ENCODE data around the gene PLA1A. TPM values are rescaled to one million over a fixed set of nuclear protein-coding genes. Genes with fewer than 3 reads are reported as not detected.

The PLA1A gene
- total RNA-seq, 4 donors from 2014 or later: 0.97 to 9.6 (median 3.2) TPM

- TF ChIP-seq POLR2A (IDR thresholded peaks at IDR 0.05): no peak
- TF ChIP-seq CTCF (IDR thresholded peaks at IDR 0.05 in 4 of 5, conservative IDR thresholded peaks at IDR 0.05 in 1 of 5): no peak
- in situ Hi-C loops (cut with MboI; ENCODE audit: low sequenced_read_pairs in 4 of 4): loop anchor here (25.0 kb wide), 3 partner anchors 163 to 412 kb away; partner anchors contain the start of genes ARHGAP31 (in 3 of the 4) and GSK3B (in 1 of the 4)
- no peak for ATAC-seq
- Histone ChIP-seq H3K9me3 (no peaks in the 10 kb centered on the region), H3K4me3 (peak overlapping the region; percentile 72 to 86 (median 78)), H3K27ac (peak overlapping the region; percentile 89 to 97 (median 96)), H3K4me1 (peaks cover 19 to 21% of the 10 kb centered on the region in 2 donors), H3K36me3 (peaks cover 0 to 42% of the 10 kb centered on the region in 2 donors), H3K27me3 (no peaks in the 10 kb centered on the region)
- DNase-seq: no peak
- intact Hi-C loops (cut with DNase I; ENCODE audit: low total_unique reads): loop anchor here (5.0 kb wide), 2 partner anchors 78 to 98 kb away; partner anchors contain the start of genes ADPRH and PLA1A
These were observed 77.6 kb downstream of the PLA1A start for GRCh38 chr3:119675188-119675874.

GRCh38 chr3:119676020-119676419 is 78.3 kb downstream of the PLA1A start:
- Histone ChIP-seq H3K4me1 (peaks cover 19% of the 10 kb centered on the region in 2 donors), H3K4me3 (peak overlapping the region; percentile 72 to 86 (median 78)), H3K27ac (peak overlapping the region; percentile 89 to 97 (median 96)), H3K36me3 (peaks cover 0 to 40% of the 10 kb centered on the region in 2 donors), H3K27me3 (no peaks in the 10 kb centered on the region), H3K9me3 (no peaks in the 10 kb centered on the region)
- TF ChIP-seq POLR2A (IDR thresholded peaks at IDR 0.05): no peak
- TF ChIP-seq CTCF (IDR thresholded peaks at IDR 0.05 in 4 of 5, conservative IDR thresholded peaks at IDR 0.05 in 1 of 5): no peak
- in situ Hi-C loops (cut with MboI; ENCODE audit: low sequenced_read_pairs in 4 of 4): loop anchor here (25.0 kb wide), 3 partner anchors 164 to 411 kb away; partner anchors contain the start of genes ARHGAP31 (in 3 of the 4) and GSK3B (in 1 of the 4)
- ATAC-seq: peak; percentile 38 to 57
- intact Hi-C loops (cut with DNase I; ENCODE audit: low total_unique reads): loop anchor here (2.0 to 5.0 kb wide), 3 partner anchors 27 to 99 kb away; partner anchors contain the start of genes ADPRH, CFAP91 and PLA1A
- DNase-seq: no peak

DNA sequence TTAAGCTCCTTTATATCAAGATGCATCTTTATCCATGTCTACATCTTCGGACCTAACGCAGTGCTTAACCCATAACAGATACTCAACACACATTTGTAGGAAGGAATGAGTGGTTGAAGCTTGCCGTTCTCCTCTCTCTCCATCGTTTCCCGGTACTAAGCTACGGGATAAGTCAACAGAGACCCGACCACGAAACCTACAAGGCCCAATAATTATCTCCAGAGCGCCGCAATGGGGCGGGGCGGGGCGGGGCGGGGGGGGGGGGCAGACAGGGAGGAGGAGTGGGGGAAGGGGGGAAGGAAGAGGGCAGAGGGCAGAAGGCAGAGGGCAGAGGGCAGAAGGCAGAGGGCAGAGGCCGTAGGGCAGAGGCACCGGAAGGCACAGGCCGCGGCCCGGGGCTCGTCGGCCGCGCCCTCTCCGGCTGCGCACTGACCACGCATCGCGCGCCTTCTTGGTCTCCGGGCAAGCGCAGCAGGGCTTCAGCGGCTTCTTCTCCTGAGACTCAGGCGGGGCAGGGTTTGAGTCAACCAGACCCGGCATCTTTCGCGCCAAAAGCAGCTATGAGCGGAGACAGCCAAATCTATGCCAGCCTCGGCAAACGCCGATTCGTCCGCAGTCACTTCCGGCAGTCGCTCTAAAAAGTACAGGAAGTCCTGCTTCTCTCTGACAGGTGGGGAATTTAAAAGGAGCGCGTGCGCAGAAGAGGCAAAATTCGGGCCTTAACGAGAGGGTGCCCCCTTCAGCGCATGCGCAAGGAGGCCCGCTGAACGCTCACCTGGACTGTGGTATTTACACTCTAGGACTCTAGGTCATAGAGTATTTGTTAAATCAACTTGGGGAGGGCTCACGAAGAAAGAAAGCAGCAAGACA is 79.3 kb downstream of the PLA1A start, which contains the start of gene COX17:
TSS of gene COX17 (minus strand) at position 636 of the 870 bp plus-strand sequence. CDS start at position 540, 96 bp downstream.
- intact Hi-C loops (cut with DNase I; ENCODE audit: low total_unique reads): loop anchor here (1.0 to 5.0 kb wide), 6 partner anchors 26 to 418 kb away; partner anchors contain the start of genes ADPRH, CFAP91, PLA1A and TIMMDC1

More for the DNA sequence above, 79.3 kb downstream of the PLA1A start, which contains the start of gene COX17:
- peak within 1 kb of the TSS; percentile 72 to 86 (median 78) for H3K4me3 ChIP-seq
- peaks cover 19% of the 10 kb centered on the region in 2 donors for H3K4me1 ChIP-seq
- no peaks in the 10 kb centered on the region for H3K27me3 ChIP-seq
- TF ChIP-seq CTCF (IDR thresholded peaks at IDR 0.05 in 4 of 5, conservative IDR thresholded peaks at IDR 0.05 in 1 of 5): no peak
- peak; percentile 77 to 80 for TF ChIP-seq POLR2A (IDR thresholded peaks at IDR 0.05)
- DNase-seq (peak; percentile 94 to 97), ATAC-seq (peak; percentile 95 to 96)
- in situ Hi-C loops (cut with MboI; ENCODE audit: low sequenced_read_pairs in 4 of 4): loop anchor here (25.0 kb wide), 3 partner anchors 165 to 410 kb away; partner anchors contain the start of genes ARHGAP31 (in 3 of the 4) and GSK3B (in 1 of the 4)
- peak within 1 kb of the TSS; percentile 89 to 97 (median 96) for H3K27ac ChIP-seq
- peaks cover 0 to 32% of the 10 kb centered on the region in 2 donors for H3K36me3 ChIP-seq
- H3K9me3 ChIP-seq: no peaks in the 10 kb centered on the region

All from gastrocnemius medialis (tissue), 4 donors.